GM10266 (cell line): ENCODE measurements around the gene CPD.

Experiments used
- DNase-seq: peaks from one replicate; pipeline ENCODE4 v3.0.0; 2012; ENCODE audit errors: extremely low spot score
- TF ChIP-seq, protein P1 (sequence below): IDR thresholded peaks from 2 replicates; pipeline ENCODE4 v1.5.1; 2012; ENCODE audit warnings: mild to moderate bottlenecking, low read depth; ENCODE audit not compliant: control insufficient read depth, insufficient read depth; ENCODE audit errors: missing control alignments

Gene CPD

GRCh38 chr17:30368912-30369720 is 9.6 kb upstream of the CPD start:
- TF ChIP-seq, protein P1, sequence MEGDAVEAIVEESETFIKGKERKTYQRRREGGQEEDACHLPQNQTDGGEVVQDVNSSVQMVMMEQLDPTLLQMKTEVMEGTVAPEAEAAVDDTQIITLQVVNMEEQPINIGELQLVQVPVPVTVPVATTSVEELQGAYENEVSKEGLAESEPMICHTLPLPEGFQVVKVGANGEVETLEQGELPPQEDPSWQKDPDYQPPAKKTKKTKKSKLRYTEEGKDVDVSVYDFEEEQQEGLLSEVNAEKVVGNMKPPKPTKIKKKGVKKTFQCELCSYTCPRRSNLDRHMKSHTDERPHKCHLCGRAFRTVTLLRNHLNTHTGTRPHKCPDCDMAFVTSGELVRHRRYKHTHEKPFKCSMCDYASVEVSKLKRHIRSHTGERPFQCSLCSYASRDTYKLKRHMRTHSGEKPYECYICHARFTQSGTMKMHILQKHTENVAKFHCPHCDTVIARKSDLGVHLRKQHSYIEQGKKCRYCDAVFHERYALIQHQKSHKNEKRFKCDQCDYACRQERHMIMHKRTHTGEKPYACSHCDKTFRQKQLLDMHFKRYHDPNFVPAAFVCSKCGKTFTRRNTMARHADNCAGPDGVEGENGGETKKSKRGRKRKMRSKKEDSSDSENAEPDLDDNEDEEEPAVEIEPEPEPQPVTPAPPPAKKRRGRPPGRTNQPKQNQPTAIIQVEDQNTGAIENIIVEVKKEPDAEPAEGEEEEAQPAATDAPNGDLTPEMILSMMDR: no peak
- no peak for DNase-seq

DNA sequence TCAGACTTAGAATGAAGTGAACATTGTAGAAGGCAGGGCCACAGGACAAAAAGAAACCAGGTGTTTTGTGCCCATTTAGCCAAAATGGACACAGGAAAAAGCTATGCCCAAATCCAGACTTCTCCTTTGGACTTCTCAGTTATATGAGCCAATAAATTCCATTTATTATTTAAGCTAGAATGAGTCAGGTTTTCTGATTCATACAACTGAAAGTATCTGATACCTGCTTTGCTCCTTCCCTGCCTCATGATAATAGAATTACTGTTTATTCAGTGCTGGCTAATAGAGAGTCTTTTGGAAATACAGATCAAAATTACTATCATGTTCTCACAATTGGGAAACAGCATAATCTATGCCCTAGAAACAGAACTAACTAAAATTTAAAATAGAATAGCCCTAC is 8.7 kb upstream of the CPD start:
- no peak for DNase-seq
- TF ChIP-seq, protein P1: no peak

GRCh38 chr17:30372755-30373154 is 6.0 kb upstream of the CPD start:
- TF ChIP-seq, protein P1: no peak
- no peak for DNase-seq

- no peak for DNase-seq
- TF ChIP-seq, protein P1: no peak
Observed at GRCh38 chr17:30375661-30376060, 3.1 kb upstream of the CPD start.

GRCh38 chr17:30376621-30377452 is 1.9 kb upstream of the CPD start:
- TF ChIP-seq, protein P1: no peak
- DNase-seq: peak; percentile 46

GRCh38 chr17:30377574-30378240 is 1.0 kb upstream of the CPD start:
- TF ChIP-seq, protein P1: no peak
- no peak for DNase-seq
